H9 (cell line): ENCODE measurements around the gene SNX2. TPM values are rescaled to one million over a fixed set of nuclear protein-coding genes. Genes with fewer than 3 reads are reported as not detected.

Experiments used
- DNase-seq: peaks from one replicate; pipeline ENCODE4 v3.0.0-alpha.2; 2017
- H2AFZ ChIP-seq: one replicate; pipeline ENCODE4 v1.6.1; 2013; ENCODE audit warnings: mild to moderate bottlenecking, low read length, control low read depth, moderate library complexity
- H2AK5ac ChIP-seq: 2 replicates; pipeline ENCODE4 v1.6.1; 2013; ENCODE audit warnings: low read length, control low read depth, mixed read lengths; ENCODE audit not compliant: insufficient read length
- H2BK120ac ChIP-seq: one replicate; pipeline ENCODE4 v1.6.1; 2013; ENCODE audit warnings: low read depth, mild to moderate bottlenecking, low read length, control low read depth, inconsistent platforms; ENCODE audit not compliant: poor library complexity, severe bottlenecking
- H2BK12ac ChIP-seq: 2 replicates; pipeline ENCODE4 v1.6.1; 2013; ENCODE audit warnings: low read length, control low read depth, mixed read lengths, low read depth; ENCODE audit not compliant: insufficient read length
- H2BK15ac ChIP-seq: 2 replicates; pipeline ENCODE4 v1.6.1; 2013; ENCODE audit warnings: low read depth, low read length, control low read depth
- H2BK20ac ChIP-seq: one replicate; pipeline ENCODE4 v1.6.1; 2013; ENCODE audit warnings: low read depth, mild to moderate bottlenecking, low read length, control low read depth, inconsistent platforms; ENCODE audit not compliant: poor library complexity, severe bottlenecking
- H2BK5ac ChIP-seq: 2 replicates; pipeline ENCODE4 v1.6.1; 2013; ENCODE audit warnings: low read length, control low read depth, mixed read lengths; ENCODE audit not compliant: insufficient read length
- H3K14ac ChIP-seq: 2 replicates; pipeline ENCODE4 v1.6.1; 2013; ENCODE audit warnings: low read length, control low read depth; ENCODE audit not compliant: insufficient read depth
- H3K18ac ChIP-seq: 2 replicates; pipeline ENCODE4 v1.6.1; 2013; ENCODE audit warnings: low read depth, mild to moderate bottlenecking, mixed read lengths, low read length, control low read depth; ENCODE audit not compliant: insufficient read length
- H3K23ac ChIP-seq: 2 replicates; pipeline ENCODE4 v1.6.1; 2013; ENCODE audit warnings: low read length, control low read depth, mixed read lengths, low read depth; ENCODE audit not compliant: insufficient read length
- H3K23me2 ChIP-seq: 2 replicates; pipeline ENCODE4 v1.6.1; 2013; ENCODE audit warnings: low read depth, mild to moderate bottlenecking, mixed read lengths, low read length, control low read depth; ENCODE audit not compliant: insufficient read length, poor library complexity, severe bottlenecking
- H3K27ac ChIP-seq: 2 replicates; pipeline ENCODE4 v1.5.1; 2013; ENCODE audit warnings: low read length, control low read depth, mixed read lengths, low read depth; ENCODE audit not compliant: insufficient read length
- H3K27me3 ChIP-seq: 2 replicates; pipeline ENCODE4 v1.6.1; 2013; ENCODE audit warnings: low read length, control low read depth, inconsistent platforms; ENCODE audit not compliant: insufficient read depth
- H3K4ac ChIP-seq: 2 replicates; pipeline ENCODE4 v1.6.1; 2013; ENCODE audit warnings: low read depth, mild to moderate bottlenecking, control low read depth, inconsistent platforms, low read length, moderate library complexity
- H3K4me1 ChIP-seq: 2 replicates; pipeline ENCODE4 v1.6.1; 2013; ENCODE audit warnings: low read length, control low read depth, inconsistent platforms; ENCODE audit not compliant: insufficient read depth
- H3K4me2 ChIP-seq: 2 replicates; pipeline ENCODE4 v1.6.1; 2013; ENCODE audit warnings: low read length, control low read depth, mixed read lengths; ENCODE audit not compliant: insufficient read length, insufficient read depth
- H3K56ac ChIP-seq: 2 replicates; pipeline ENCODE4 v1.6.1; 2013; ENCODE audit warnings: low read depth, mild to moderate bottlenecking, mixed read lengths, low read length, control low read depth; ENCODE audit not compliant: insufficient read length
- H3K79me1 ChIP-seq: 2 replicates; pipeline ENCODE4 v1.6.1; 2013; ENCODE audit warnings: low read depth, mild to moderate bottlenecking, moderate library complexity, low read length, control low read depth, inconsistent platforms; ENCODE audit not compliant: insufficient read depth, poor library complexity, severe bottlenecking
- H3K79me2 ChIP-seq: 2 replicates; pipeline ENCODE4 v1.6.1; 2013; ENCODE audit warnings: low read length, control low read depth, inconsistent platforms; ENCODE audit not compliant: insufficient read depth
- H3K9ac ChIP-seq: 2 replicates; pipeline ENCODE4 v1.6.1; 2013; ENCODE audit warnings: low read length, control low read depth, mixed read lengths; ENCODE audit not compliant: insufficient read length; ENCODE audit errors: extremely low read depth
- H3K9me3 ChIP-seq: one replicate; pipeline ENCODE4 v1.6.1; 2013; ENCODE audit warnings: low read depth, low read length, inconsistent platforms; ENCODE audit not compliant: control insufficient read depth
- H3T11ph ChIP-seq: one replicate; pipeline ENCODE4 v1.6.1; 2013; ENCODE audit warnings: mild to moderate bottlenecking, low read length, control low read depth, inconsistent platforms
- H4K20me1 ChIP-seq: one replicate; pipeline ENCODE4 v1.6.1; 2013; ENCODE audit not compliant: control insufficient read depth, insufficient read length, insufficient read depth
- H4K5ac ChIP-seq: 2 replicates; pipeline ENCODE4 v1.6.1; 2013; ENCODE audit warnings: low read depth, mild to moderate bottlenecking, mixed read lengths, low read length, control low read depth; ENCODE audit not compliant: insufficient read length
- H4K8ac ChIP-seq: replicated peaks from 2 replicates; pipeline ENCODE4 v1.6.1; 2013; ENCODE audit warnings: low read length, control low read depth, mixed read lengths, low read depth; ENCODE audit not compliant: insufficient read length
- H4K91ac ChIP-seq: 2 replicates; pipeline ENCODE4 v1.6.1; 2013; ENCODE audit warnings: low read depth, mild to moderate bottlenecking, moderate library complexity, mixed read lengths, low read length, control low read depth; ENCODE audit not compliant: insufficient read length
- H3K27ac Mint-ChIP-seq, 3 experiments: 2 replicates in 2 of 3; 3 replicates in 1 of 3; pipeline ENCODE4 v1.8.0; 2020 to 2021; ENCODE audit warnings: mixed read lengths in 3 of 3, mild to moderate bottlenecking in 1 of 3, moderate library complexity in 1 of 3
- H3K27me3 Mint-ChIP-seq: 2 replicates; pipeline ENCODE4 v1.8.0; 2021; ENCODE audit warnings: low read depth, mild to moderate bottlenecking, moderate library complexity, mixed read lengths
- H3K36me3 Mint-ChIP-seq, 3 experiments: 2 replicates in 2 of 3; 3 replicates in 1 of 3; pipeline ENCODE4 v1.8.0; 2020 to 2021; ENCODE audit warnings: low read depth in 3 of 3, mixed read lengths in 3 of 3; ENCODE audit not compliant: insufficient read depth in 1 of 3
- H3K4me1 Mint-ChIP-seq, 2 experiments: 2 replicates each; pipeline ENCODE4 v1.8.0; 2020; ENCODE audit warnings: mixed read lengths in 2 of 2
- H3K4me3 Mint-ChIP-seq, 2 experiments: 2 replicates in 1 of 2; 3 replicates in 1 of 2; pipeline ENCODE4 v1.8.0; 2020 to 2021; ENCODE audit warnings: mild to moderate bottlenecking in 2 of 2, mixed read lengths in 2 of 2, moderate library complexity in 1 of 2
- H3K9me3 Mint-ChIP-seq, 2 experiments: 2 replicates in 1 of 2; 3 replicates in 1 of 2; pipeline ENCODE4 v1.8.0; 2020; ENCODE audit warnings: mild to moderate bottlenecking in 2 of 2, mixed read lengths in 2 of 2, moderate library complexity in 1 of 2
- WGBS: extraction: QIAGEN DNeasy Blood & Tissue Kit; methylation state at CpG from one replicate; pipeline ENCODE4 v1.1.7; 2013; ENCODE audit warnings: missing lambda C conversion rate, low lambda C conversion rate, mixed read lengths; ENCODE audit not compliant: insufficient read length; ENCODE audit errors: extremely low coverage; 5-methylcytosine and 5-hydroxymethylcytosine counted together
- total RNA-seq: library from RNA; stranded (reverse); gene quantifications from 2 replicates; pipeline ENCODE4 v1.2.1, GENCODE V29; 2021
- TF ChIP-seq, protein P1 (sequence below): fragments of 200-600 bp; sonication (generic); conservative IDR thresholded peaks from 3 replicates; pipeline ENCODE4 v1.8.0; 2021; ENCODE audit warnings: antibody characterized with exemption, mild to moderate bottlenecking

SNX2 gene
- total RNA-seq, 1 experiment from 2014 or later = 62.6 TPM

DNA sequence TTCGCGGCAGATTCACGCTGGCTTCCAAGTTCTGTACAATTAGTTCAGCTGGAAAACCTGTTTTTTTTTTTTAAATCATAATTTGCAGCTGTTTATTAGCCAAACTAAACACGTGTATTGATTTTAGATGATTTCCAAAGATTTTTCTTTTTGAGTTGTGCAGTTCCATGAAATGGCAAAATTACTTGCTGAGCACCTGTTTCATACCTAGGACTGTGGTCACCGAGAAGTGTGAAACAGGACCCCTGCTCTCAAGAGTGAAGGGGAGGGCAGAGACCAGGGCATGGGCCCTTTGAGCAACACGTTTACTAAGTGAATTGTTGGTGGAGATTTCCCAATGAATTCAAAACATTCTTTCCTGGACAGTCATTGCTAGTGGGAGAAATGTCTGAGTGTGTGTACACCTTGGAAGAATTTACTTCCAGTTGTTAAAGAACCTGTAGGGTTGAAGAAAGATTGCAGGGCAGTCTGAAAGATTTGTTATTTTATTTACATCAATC lies 71.2 kb downstream of the SNX2 start:
- H3K36me3 Mint-ChIP-seq = peaks cover 0 to 4% (median 0%) of the 10 kb centered on the region in 3 experiments; a peak in 1 of 7 replicates
- WGBS = no CpG with 5 or more reads among the region's 6 CpGs
- Histone ChIP-seq H3K23ac (no peak overlapping the region), H3K4ac (no peak overlapping the region), H2BK15ac (no peak overlapping the region), H4K5ac (no peak overlapping the region), H3K18ac (no peak overlapping the region), H4K20me1 (no peaks in the 10 kb centered on the region), H3K27ac (no peak overlapping the region), H3K79me1 (no peaks in the 10 kb centered on the region), H3K27me3 (no peaks in the 10 kb centered on the region), H3K23me2 (peaks cover 10% of the 10 kb centered on the region), H2BK20ac (no peak overlapping the region), H2AK5ac (no peak overlapping the region), H3K4me2 (peak overlapping the region; percentile 68), H3K56ac (no peak overlapping the region), H2AFZ (no peak overlapping the region), H3K79me2 (no peaks in the 10 kb centered on the region), H2BK5ac (no peak overlapping the region), H2BK12ac (no peak overlapping the region), H3K9me3 (no peaks in the 10 kb centered on the region), H3K14ac (peak overlapping the region; percentile 94), H4K91ac (no peak overlapping the region), H3K9ac (peak overlapping the region; percentile 61), H2BK120ac (no peak overlapping the region), H4K8ac (no peak overlapping the region), H3K4me1 (peaks cover 7% of the 10 kb centered on the region), H3T11ph (no peak overlapping the region)
- H3K4me1 Mint-ChIP-seq = peaks cover 29 to 31% of the 10 kb centered on the region in 2 experiments
- H3K27me3 Mint-ChIP-seq = peaks cover 16% of the 10 kb centered on the region
- DNase-seq = no peak
- H3K4me3 Mint-ChIP-seq = peak overlapping the region; percentile 73 to 82
- H3K27ac Mint-ChIP-seq = peak overlapping the region in 1 of 3 experiments; percentile 49; a peak in 2 of 7 replicates
- TF ChIP-seq, protein P1, sequence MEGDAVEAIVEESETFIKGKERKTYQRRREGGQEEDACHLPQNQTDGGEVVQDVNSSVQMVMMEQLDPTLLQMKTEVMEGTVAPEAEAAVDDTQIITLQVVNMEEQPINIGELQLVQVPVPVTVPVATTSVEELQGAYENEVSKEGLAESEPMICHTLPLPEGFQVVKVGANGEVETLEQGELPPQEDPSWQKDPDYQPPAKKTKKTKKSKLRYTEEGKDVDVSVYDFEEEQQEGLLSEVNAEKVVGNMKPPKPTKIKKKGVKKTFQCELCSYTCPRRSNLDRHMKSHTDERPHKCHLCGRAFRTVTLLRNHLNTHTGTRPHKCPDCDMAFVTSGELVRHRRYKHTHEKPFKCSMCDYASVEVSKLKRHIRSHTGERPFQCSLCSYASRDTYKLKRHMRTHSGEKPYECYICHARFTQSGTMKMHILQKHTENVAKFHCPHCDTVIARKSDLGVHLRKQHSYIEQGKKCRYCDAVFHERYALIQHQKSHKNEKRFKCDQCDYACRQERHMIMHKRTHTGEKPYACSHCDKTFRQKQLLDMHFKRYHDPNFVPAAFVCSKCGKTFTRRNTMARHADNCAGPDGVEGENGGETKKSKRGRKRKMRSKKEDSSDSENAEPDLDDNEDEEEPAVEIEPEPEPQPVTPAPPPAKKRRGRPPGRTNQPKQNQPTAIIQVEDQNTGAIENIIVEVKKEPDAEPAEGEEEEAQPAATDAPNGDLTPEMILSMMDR = no peak
- H3K9me3 Mint-ChIP-seq = no peaks in the 10 kb centered on the region; a peak in 1 of 5 replicates
